ENCODE measurements around the gene MT4. TPM values are rescaled to one million over a fixed set of nuclear protein-coding genes. Genes with fewer than 3 reads are reported as not detected.

The MT4 gene
- polyA plus RNA-seq (2012; rRNA removed) = not detected in 2 replicates
- polyA plus RNA-seq (2012; cell fraction: cytosol; rRNA removed) = not detected in 2 replicates
- polyA plus RNA-seq (2012; cell fraction: nucleus; rRNA removed) = not detected in 2 replicates

DNA sequence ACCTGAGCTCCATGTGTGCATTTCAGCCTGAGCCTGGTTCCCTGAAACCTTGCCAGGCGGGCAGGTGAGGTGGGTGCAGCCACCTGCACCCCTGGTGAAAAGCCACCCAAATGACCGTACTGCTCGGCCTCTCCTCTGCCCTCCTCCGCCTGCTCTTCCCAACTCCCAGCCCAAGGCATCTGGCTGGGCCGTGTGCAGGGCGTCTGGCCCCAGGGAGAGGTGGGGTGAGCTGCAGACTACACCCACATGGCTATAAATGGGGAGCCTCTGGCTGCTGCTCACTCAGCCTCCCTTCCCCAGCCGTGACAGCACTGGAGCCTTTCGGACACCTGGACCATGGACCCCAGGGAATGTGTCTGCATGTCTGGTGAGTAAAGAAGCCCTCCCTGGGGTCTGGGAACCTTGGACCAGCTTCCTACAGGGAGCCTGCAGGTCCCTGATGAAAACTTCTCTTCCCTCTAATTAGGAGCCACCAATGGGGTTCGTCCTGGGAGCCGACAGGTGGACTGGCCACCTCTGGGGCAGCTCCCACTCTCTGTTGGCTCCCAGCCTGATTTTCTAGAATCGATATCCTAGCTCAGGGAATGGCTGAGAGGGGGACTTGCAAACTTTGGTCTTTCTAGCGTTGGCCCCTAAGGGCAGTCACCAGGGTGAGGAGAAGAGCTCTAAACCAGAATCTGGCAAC lies at the start of gene MT4:
MT4 (plus strand) TSS at position 281 of the 685 bp plus-strand sequence; CDS start at position 337, 56 bp downstream.
- H3K9me2 ChIP-seq = no peaks in the 10 kb centered on the region
- H3F3A ChIP-seq (replicated peaks; ENCODE audit: insufficient read depth) = no peaks in the 10 kb centered on the region
- H3K27ac ChIP-seq (ENCODE audit: low read depth in 2 of 2, low read length in 1 of 2) = no peak within 1 kb of the TSS
- no peaks in the 10 kb centered on the region for H3K4me1 ChIP-seq (ENCODE audit: control insufficient read depth in 1 of 2, insufficient read depth in 2 of 2, low read depth in 1 of 2, low read length in 1 of 2)
- TF ChIP-seq, protein P1, sequence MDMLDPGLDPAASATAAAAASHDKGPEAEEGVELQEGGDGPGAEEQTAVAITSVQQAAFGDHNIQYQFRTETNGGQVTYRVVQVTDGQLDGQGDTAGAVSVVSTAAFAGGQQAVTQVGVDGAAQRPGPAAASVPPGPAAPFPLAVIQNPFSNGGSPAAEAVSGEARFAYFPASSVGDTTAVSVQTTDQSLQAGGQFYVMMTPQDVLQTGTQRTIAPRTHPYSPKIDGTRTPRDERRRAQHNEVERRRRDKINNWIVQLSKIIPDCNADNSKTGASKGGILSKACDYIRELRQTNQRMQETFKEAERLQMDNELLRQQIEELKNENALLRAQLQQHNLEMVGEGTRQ (IDR thresholded peaks at IDR 0.05; ENCODE audit: borderline replicate concordance, low read depth, low read length) = no peak
- TF ChIP-seq EP300 (IDR thresholded peaks at IDR 0.05; ENCODE audit: borderline replicate concordance in 1 of 2, low read depth in 1 of 2, low read length in 1 of 2) (no peak), NRF1 (IDR thresholded peaks at IDR 0.05; ENCODE audit: low read depth, low read length) (no peak), SIN3A (IDR thresholded peaks at IDR 0.05; ENCODE audit: borderline replicate concordance, low read depth, low read length) (no peak), TAF1 (IDR thresholded peaks at IDR 0.05; ENCODE audit: borderline replicate concordance, low read depth, low read length) (no peak), TEAD4 (IDR thresholded peaks at IDR 0.05; ENCODE audit: borderline replicate concordance, insufficient read depth) (no peak), JUND (IDR thresholded peaks at IDR 0.05) (no peak), YY1 (IDR thresholded peaks at IDR 0.05; ENCODE audit: low read depth) (no peak), RXRA (IDR thresholded peaks at IDR 0.05; ENCODE audit: borderline replicate concordance, low read depth) (no peak), FOSL2 (IDR thresholded peaks at IDR 0.05; ENCODE audit: borderline replicate concordance, low read depth) (no peak), CHD2 (IDR thresholded peaks at IDR 0.05; ENCODE audit: low read length, partially characterized antibody) (no peak)
- TF ChIP-seq, protein P2, sequence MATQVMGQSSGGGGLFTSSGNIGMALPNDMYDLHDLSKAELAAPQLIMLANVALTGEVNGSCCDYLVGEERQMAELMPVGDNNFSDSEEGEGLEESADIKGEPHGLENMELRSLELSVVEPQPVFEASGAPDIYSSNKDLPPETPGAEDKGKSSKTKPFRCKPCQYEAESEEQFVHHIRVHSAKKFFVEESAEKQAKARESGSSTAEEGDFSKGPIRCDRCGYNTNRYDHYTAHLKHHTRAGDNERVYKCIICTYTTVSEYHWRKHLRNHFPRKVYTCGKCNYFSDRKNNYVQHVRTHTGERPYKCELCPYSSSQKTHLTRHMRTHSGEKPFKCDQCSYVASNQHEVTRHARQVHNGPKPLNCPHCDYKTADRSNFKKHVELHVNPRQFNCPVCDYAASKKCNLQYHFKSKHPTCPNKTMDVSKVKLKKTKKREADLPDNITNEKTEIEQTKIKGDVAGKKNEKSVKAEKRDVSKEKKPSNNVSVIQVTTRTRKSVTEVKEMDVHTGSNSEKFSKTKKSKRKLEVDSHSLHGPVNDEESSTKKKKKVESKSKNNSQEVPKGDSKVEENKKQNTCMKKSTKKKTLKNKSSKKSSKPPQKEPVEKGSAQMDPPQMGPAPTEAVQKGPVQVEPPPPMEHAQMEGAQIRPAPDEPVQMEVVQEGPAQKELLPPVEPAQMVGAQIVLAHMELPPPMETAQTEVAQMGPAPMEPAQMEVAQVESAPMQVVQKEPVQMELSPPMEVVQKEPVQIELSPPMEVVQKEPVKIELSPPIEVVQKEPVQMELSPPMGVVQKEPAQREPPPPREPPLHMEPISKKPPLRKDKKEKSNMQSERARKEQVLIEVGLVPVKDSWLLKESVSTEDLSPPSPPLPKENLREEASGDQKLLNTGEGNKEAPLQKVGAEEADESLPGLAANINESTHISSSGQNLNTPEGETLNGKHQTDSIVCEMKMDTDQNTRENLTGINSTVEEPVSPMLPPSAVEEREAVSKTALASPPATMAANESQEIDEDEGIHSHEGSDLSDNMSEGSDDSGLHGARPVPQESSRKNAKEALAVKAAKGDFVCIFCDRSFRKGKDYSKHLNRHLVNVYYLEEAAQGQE (IDR thresholded peaks at IDR 0.05; ENCODE audit: low read depth, low read length) = no peak
- H4K20me1 ChIP-seq (ENCODE audit: insufficient read depth) = no peaks in the 10 kb centered on the region
- H3K36me3 ChIP-seq (replicated peaks in 1 of 2; ENCODE audit: control insufficient read depth in 1 of 2, insufficient read depth in 2 of 2, low read length in 1 of 2) = no peaks in the 10 kb centered on the region
- ChIA-PET POLR2A (no interaction called here), CTCF (interaction anchor here (0.7 to 1.1 kb wide), 3 partner anchors 12 to 229 kb away, joined by 3 to 4 read pairs (median 3); no protein-coding TSS in a partner anchor)
- H3K9me3 ChIP-seq = no peaks in the 10 kb centered on the region
- 55% methylated on average over 6 of the region's 12 CpGs for WGBS (ENCODE audit: low lambda C conversion rate)
- H3K4me3 ChIP-seq (ENCODE audit: low read depth in 2 of 2, low read length in 1 of 2) = no peak within 1 kb of the TSS
- H3K4me2 ChIP-seq = no peak within 1 kb of the TSS
- H3K79me2 ChIP-seq (ENCODE audit: insufficient read depth) = no peaks in the 10 kb centered on the region
- H2AFZ ChIP-seq (ENCODE audit: low read depth) = no peak within 1 kb of the TSS
- H3K9ac ChIP-seq = no peak within 1 kb of the TSS
- no peak for DNase-seq
- H3K27me3 ChIP-seq (ENCODE audit: insufficient read depth) = no peaks in the 10 kb centered on the region; the same call in 1 of the 2 replicates
